MCF 10A (cell line): ENCODE results near the gene ZMAT3. TPM values are rescaled to one million over a fixed set of nuclear protein-coding genes. Genes with fewer than 3 reads are reported as not detected.
"Not testable (repeated sequence)": the region's sequence is repeated elsewhere in the genome, so short reads cannot be mapped to it uniquely, and the experiment has no call there.

ENCODE experiments used
- BruUV-seq: library from RNA; stranded (reverse); fragments of 400-500 nt; replicated peaks from 2 replicates; lab custom pipeline; 2021; lab: Mats Ljungman, UMichigan
- CTCF ChIA-PET: fragments of 300-600 bp; sonication (Branson Sonifier 250); formaldehyde crosslinking; extraction: SDS; loops from one replicate; lab custom pipeline; 2021; ENCODE audit warnings: antibody characterized with exemption, inconsistent platforms; lab: Yijun Ruan, JAX
- POLR2A ChIA-PET: fragments of 300-600, 350-650 bp; sonication (Branson Sonifier 250); formaldehyde crosslinking; extraction: SDS; loops from one replicate; lab custom pipeline; 2020; ENCODE audit warnings: antibody characterized with exemption, inconsistent platforms; lab: Yijun Ruan, JAX
- DNase-seq: peaks from one replicate; pipeline ENCODE4 v3.0.0-alpha.2; 2018; ENCODE audit not compliant: unreplicated experiment
- H3K27ac Mint-ChIP-seq: one replicate; pipeline ENCODE4 v1.8.0; 2022; ENCODE audit warnings: mild to moderate bottlenecking, low read depth, mixed read lengths; ENCODE audit not compliant: unreplicated experiment
- H3K27me3 Mint-ChIP-seq: one replicate; pipeline ENCODE4 v1.8.0; 2022; ENCODE audit warnings: mixed read lengths; ENCODE audit not compliant: insufficient read depth, unreplicated experiment
- H3K36me3 Mint-ChIP-seq: one replicate; pipeline ENCODE4 v1.8.0; 2022; ENCODE audit warnings: mild to moderate bottlenecking, moderate library complexity, mixed read lengths; ENCODE audit not compliant: insufficient read depth, unreplicated experiment
- H3K4me1 Mint-ChIP-seq: one replicate; pipeline ENCODE4 v1.8.0; 2022; ENCODE audit warnings: mixed read lengths; ENCODE audit not compliant: insufficient read depth, unreplicated experiment
- H3K4me3 Mint-ChIP-seq: one replicate; pipeline ENCODE4 v1.8.0; 2022; ENCODE audit warnings: mild to moderate bottlenecking, moderate library complexity, mixed read lengths; ENCODE audit not compliant: unreplicated experiment
- H3K9me3 Mint-ChIP-seq: one replicate; pipeline ENCODE4 v1.8.0; 2022; ENCODE audit warnings: mixed read lengths; ENCODE audit not compliant: unreplicated experiment
- intact Hi-C: fragments of 100-400 bp; cut with micrococcal nuclease; formaldehyde crosslinking; loops from 2 replicates; pipeline ENCODE4 v1.14.1; 2022
- total RNA-seq: library from RNA; stranded (reverse); gene quantifications from 2 replicates; pipeline ENCODE4 v1.2.3, GENCODE V29; 2022
- TF ChIP-seq, protein P1 (sequence below): fragments of 200-600 bp; IDR thresholded peaks from one replicate; pipeline ENCODE4 v1.8.0; 2022; ENCODE audit warnings: antibody characterized with exemption, mild to moderate bottlenecking; ENCODE audit not compliant: unreplicated experiment

The ZMAT3 gene
- total RNA-seq, 1 experiment from 2014 or later, result 50.9 TPM

GRCh38 chr3:179067839-179068238 lies 3.8 kb downstream of the ZMAT3 start:
- ChIA-PET CTCF (interaction anchor here (0.6 to 4.2 kb wide), 18 partner anchors 8 to 636 kb away, joined by 3 to 34 read pairs (median 8); partner anchors contain the start of gene PIK3CA), POLR2A (interaction anchor here (0.6 to 9.6 kb wide), 8 partner anchors 29 to 253 kb away, joined by 3 to 120 read pairs (median 31); partner anchors contain the start of gene PIK3CA)
- peak overlapping the region; percentile 93 for H3K4me3 Mint-ChIP-seq
- peaks cover 54% of the 10 kb centered on the region for H3K36me3 Mint-ChIP-seq
- DNase-seq, result peak; percentile 56
- peaks cover 52% of the 10 kb centered on the region for H3K4me1 Mint-ChIP-seq
- no TSS peak for BruUV-seq
- H3K27me3 Mint-ChIP-seq, result no peaks in the 10 kb centered on the region
- no peaks in the 10 kb centered on the region for H3K9me3 Mint-ChIP-seq
- TF ChIP-seq, protein P1, sequence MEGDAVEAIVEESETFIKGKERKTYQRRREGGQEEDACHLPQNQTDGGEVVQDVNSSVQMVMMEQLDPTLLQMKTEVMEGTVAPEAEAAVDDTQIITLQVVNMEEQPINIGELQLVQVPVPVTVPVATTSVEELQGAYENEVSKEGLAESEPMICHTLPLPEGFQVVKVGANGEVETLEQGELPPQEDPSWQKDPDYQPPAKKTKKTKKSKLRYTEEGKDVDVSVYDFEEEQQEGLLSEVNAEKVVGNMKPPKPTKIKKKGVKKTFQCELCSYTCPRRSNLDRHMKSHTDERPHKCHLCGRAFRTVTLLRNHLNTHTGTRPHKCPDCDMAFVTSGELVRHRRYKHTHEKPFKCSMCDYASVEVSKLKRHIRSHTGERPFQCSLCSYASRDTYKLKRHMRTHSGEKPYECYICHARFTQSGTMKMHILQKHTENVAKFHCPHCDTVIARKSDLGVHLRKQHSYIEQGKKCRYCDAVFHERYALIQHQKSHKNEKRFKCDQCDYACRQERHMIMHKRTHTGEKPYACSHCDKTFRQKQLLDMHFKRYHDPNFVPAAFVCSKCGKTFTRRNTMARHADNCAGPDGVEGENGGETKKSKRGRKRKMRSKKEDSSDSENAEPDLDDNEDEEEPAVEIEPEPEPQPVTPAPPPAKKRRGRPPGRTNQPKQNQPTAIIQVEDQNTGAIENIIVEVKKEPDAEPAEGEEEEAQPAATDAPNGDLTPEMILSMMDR, result no peak
- intact Hi-C loops, result no loop called here
- no peak overlapping the region for H3K27ac Mint-ChIP-seq

DNA sequence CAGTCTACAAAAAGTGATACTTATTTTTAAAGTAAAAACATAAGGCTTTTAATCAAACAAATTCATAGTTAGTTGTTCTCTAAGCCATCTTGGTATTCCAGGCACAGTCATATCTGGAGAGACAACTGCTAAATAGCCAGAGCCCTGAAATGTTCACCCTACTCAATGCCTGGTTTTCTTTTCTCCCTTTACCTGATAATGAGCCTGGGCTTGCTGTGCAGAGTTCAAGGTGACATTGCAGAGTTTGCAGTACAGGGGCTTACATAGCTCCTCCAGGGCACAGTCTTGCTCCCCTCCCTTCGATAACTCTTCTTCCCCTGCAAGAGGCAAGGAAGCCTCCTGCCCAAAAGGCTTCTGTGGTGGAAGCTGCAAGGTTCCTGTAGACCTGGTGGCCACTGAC lies 4.3 kb downstream of the ZMAT3 start:
- peak overlapping the region; percentile 93 for H3K4me3 Mint-ChIP-seq
- ChIA-PET CTCF (interaction anchor here (0.5 to 4.2 kb wide), 8 partner anchors 30 to 254 kb away, joined by 3 to 34 read pairs (median 8); no protein-coding TSS in a partner anchor), POLR2A (interaction anchor here (0.7 to 9.6 kb wide), 4 partner anchors 29 to 55 kb away, joined by 3 to 120 read pairs (median 46); no protein-coding TSS in a partner anchor)
- H3K9me3 Mint-ChIP-seq, result no peaks in the 10 kb centered on the region
- no peak overlapping the region for H3K27ac Mint-ChIP-seq
- peaks cover 58% of the 10 kb centered on the region for H3K4me1 Mint-ChIP-seq
- no peaks in the 10 kb centered on the region for H3K27me3 Mint-ChIP-seq
- intact Hi-C loops, result no loop called here
- DNase-seq, result no peak
- TF ChIP-seq, protein P1, result no peak
- peaks cover 59% of the 10 kb centered on the region for H3K36me3 Mint-ChIP-seq
- BruUV-seq, result no TSS peak

GRCh38 chr3:179063945-179064560 lies 7.6 kb downstream of the ZMAT3 start:
- ChIA-PET CTCF (interaction anchor here (0.8 to 1.9 kb wide), 7 partner anchors 27 to 82 kb away, joined by 3 to 11 read pairs (median 4); no protein-coding TSS in a partner anchor), POLR2A (interaction anchor here (0.7 to 2.0 kb wide), 12 partner anchors 16 to 499 kb away, joined by 3 to 11 read pairs (median 4); partner anchors contain the start of genes ACTL6A and ZNF639)
- H3K4me1 Mint-ChIP-seq, result peaks cover 73% of the 10 kb centered on the region
- no peaks in the 10 kb centered on the region for H3K27me3 Mint-ChIP-seq
- intact Hi-C loops, result no loop called here
- H3K4me3 Mint-ChIP-seq, result peak overlapping the region; percentile 15
- no TSS peak for BruUV-seq
- DNase-seq, result peak; percentile 82
- no peaks in the 10 kb centered on the region for H3K9me3 Mint-ChIP-seq
- H3K36me3 Mint-ChIP-seq, result peaks cover 91% of the 10 kb centered on the region
- H3K27ac Mint-ChIP-seq, result peak overlapping the region; percentile 97
- TF ChIP-seq, protein P1, result no peak

DNA sequence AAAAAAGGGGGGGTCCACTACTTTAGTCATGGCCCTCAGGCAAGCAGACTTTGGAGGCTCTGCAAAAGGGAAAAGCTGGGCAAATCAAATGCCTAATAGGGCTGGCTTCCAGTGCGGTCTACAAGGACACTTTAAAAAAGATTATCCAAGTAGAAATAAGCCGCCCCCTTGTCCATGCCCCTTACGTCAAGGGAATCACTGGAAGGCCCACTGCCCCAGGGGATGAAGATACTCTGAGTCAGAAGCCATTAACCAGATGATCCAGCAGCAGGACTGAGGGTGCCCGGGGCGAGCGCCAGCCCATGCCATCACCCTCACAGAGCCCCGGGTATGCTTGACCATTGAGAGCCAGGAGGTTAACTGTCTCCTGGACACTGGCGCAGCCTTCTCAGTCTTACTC lies 15.3 kb downstream of the ZMAT3 start:
- no peaks in the 10 kb centered on the region for H3K27me3 Mint-ChIP-seq
- TF ChIP-seq, protein P1, result no peak
- H3K27ac Mint-ChIP-seq, result no peak overlapping the region
- DNase-seq, result no peak
- no peaks in the 10 kb centered on the region for H3K9me3 Mint-ChIP-seq
- no TSS peak for BruUV-seq
- H3K36me3 Mint-ChIP-seq, result peaks cover 62% of the 10 kb centered on the region
- POLR2A ChIA-PET, result no interaction called here
- intact Hi-C loops, result no loop called here
- no peak overlapping the region for H3K4me3 Mint-ChIP-seq
- H3K4me1 Mint-ChIP-seq, result peaks cover 10% of the 10 kb centered on the region
- CTCF ChIA-PET, result no interaction called here

DNA sequence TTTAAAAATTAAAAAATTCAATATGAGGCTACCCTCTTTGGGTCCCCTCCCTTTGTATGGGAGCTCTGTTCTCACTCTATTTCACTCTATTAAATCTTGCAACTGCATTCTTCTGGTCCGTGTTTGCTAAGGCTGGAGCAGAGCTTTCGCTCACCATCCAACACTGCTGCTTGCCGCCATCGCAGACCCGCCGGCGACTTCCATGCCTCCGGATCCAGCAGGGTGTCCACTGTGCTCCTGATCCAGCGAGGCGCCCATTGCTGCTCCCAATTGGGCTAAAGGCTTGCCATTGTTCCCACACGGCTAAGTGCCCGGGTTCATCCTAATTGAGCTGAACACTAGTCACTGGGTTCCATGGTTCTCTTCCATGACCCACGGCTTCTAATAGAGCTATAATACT lies 17.0 kb downstream of the ZMAT3 start:
- H3K27ac Mint-ChIP-seq, H3K4me1 Mint-ChIP-seq, POLR2A ChIA-PET, intact Hi-C loops, BruUV-seq, H3K4me3 Mint-ChIP-seq, DNase-seq, H3K9me3 Mint-ChIP-seq, H3K27me3 Mint-ChIP-seq: not testable (repeated sequence)
- CTCF ChIA-PET, result interaction anchor here (1.1 kb wide), 1 partner anchor 39 kb away, joined by 6 read pairs; no protein-coding TSS in a partner anchor
- peaks cover 44% of the 10 kb centered on the region for H3K36me3 Mint-ChIP-seq
